ENCODE results near the gene KIAA1191. TPM values are rescaled to one million over a fixed set of nuclear protein-coding genes. Genes with fewer than 3 reads are reported as not detected.
A peak's percentile ranks its signal among the peaks of the same experiment; 100 is the strongest.

Gene KIAA1191
- total and polyA plus RNA-seq, 9 of the 15 experiments (the other 6 are each of a cell fraction or from before 2014, with no cell fraction given), result 31.0 to 80.2 (median 45.7) TPM

GRCh38 chr5:176389135-176390123 is 27.9 kb upstream of the KIAA1191 start (continued):
- TF ChIP-seq ZNF609 (CRISPR knock-in tag; IDR thresholded peaks at IDR 0.05; ENCODE audit: borderline replicate concordance) (no peak), SAP30 (IDR thresholded peaks at IDR 0.05; ENCODE audit: borderline replicate concordance, insufficient read depth, low read depth, low read length, poor library complexity, severe bottlenecking) (peak; percentile 28), NUFIP1 (IDR thresholded peaks at IDR 0.05; ENCODE audit: partially characterized antibody) (no peak), HDGF (IDR thresholded peaks at IDR 0.05) (no peak), BCOR (IDR thresholded peaks at IDR 0.05) (no peak), CBX8 (IDR thresholded peaks at IDR 0.05; ENCODE audit: borderline replicate concordance, extremely low read depth, low read depth, low read length, poor library complexity, severe bottlenecking) (no peak), SRSF7 (optimal IDR thresholded peaks at IDR 0.05; ENCODE audit: low read depth, low read length) (no peak), NR4A1 (CRISPR knock-in tag; IDR thresholded peaks at IDR 0.05) (peak; percentile 42; the same call in 1 of the 2 replicates), NR4A1 (tag; IDR thresholded peaks at IDR 0.05) (no peak), NFYB (IDR thresholded peaks at IDR 0.05; ENCODE audit: extremely low read depth, insufficient read length) (no peak), ZNF277 (CRISPR knock-in tag; IDR thresholded peaks at IDR 0.05; ENCODE audit: borderline replicate concordance) (no peak), CCNT2 (IDR thresholded peaks at IDR 0.05; ENCODE audit: borderline replicate concordance, extremely low read depth, insufficient read length, low read depth, low read length) (no peak), FOXO4 (CRISPR knock-in tag; IDR thresholded peaks at IDR 0.05) (no peak), STAT5B (CRISPR knock-in tag; IDR thresholded peaks at IDR 0.05) (no peak), STAT6 (CRISPR knock-in tag; IDR thresholded peaks at IDR 0.05) (no peak)
